Middle frontal gyrus (tissue), 1 donor: Measurements from ENCODE around the gene MAT2B.

Source experiments
- DNase-seq: peaks from one replicate; pipeline ENCODE4 v3.0.0-alpha.2; 2015; ENCODE audit warnings: low spot score; ENCODE audit errors: extremely low spot score

The MAT2B gene

DNA sequence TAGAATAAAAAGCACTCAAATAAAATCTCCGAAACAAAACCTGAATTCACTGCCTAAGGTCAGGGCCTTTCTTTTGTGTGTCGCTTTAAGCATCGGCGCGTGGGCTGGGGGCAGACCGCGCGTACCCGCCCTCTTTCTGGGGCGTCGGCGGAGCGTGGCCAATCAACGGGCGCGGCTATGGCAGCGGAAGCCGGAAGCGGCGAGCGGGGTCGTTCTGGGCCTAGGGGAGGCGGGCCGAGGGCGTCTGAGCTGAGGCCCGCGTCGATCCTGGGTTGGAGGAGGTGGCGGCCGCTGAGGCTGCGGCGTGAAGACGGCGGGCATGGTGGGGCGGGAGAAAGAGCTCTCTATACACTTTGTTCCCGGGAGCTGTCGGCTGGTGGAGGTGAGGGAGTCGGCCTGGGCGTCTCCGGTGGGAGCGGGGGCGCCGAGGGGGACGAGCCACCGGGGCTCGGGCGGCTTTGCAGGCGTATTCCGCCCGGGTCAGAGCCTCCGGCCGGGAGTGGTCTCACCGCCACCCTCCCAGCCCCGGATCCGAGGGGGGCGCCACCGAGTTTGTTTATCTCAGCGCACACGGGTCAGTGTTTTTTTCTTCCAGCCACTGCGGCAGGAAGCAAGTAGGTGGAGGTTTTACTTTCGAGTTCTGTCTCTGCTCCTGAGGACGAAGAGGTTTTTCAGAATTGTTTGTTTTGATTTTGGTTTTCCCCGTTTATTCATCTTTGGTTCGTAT lies at the start of gene MAT2B:
Gene MAT2B (plus strand): TSS at position 252 of the 727 bp plus-strand sequence. CDS start 68 bp downstream, at position 320.
- DNase-seq, result peak; percentile 94

DNA sequence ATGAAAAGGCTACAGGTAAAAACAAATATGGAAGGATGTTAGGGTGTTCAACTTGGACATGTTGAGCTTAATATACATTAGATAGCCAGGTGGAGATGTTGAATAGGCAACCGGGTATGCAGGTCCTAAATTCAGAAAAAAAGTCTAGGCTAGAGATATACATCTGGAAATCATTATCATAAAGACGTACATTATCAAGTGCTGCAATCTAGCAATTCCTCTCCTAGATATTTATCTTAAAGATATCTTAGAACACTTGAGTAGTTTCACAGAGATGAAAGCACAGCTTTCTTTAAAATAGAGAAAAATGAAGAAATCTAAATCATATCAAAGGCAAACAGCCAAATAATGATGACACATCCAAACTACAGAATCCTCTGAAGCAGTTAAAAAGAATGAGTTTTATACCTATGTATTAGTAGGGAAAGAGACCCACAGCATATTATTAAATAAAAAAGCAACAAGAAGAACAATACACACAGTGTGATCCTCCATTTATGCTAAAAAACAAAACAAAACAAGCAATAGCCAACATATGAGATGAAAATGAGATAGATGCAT lies 49.3 kb upstream of the MAT2B start:
- DNase-seq, result no peak

DNA sequence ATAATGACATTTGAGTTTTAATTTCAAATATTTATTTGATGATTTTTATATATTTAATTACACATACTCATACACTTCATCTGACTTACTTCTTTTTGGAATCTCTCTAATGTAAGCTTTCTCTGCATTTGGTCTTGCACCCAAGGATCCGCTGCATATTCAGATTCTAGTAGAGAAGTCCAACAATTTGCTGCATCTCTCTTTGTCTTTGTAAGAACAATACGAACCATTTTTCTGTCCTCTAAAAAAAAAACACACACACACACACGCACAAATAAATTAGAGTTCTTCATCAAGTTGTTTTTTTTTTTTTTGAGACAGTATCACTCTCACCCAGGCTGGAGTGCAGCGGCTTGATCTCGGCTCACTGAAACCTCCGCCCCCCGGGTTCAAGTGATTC lies 48.6 kb upstream of the MAT2B start:
- no peak for DNase-seq

DNA sequence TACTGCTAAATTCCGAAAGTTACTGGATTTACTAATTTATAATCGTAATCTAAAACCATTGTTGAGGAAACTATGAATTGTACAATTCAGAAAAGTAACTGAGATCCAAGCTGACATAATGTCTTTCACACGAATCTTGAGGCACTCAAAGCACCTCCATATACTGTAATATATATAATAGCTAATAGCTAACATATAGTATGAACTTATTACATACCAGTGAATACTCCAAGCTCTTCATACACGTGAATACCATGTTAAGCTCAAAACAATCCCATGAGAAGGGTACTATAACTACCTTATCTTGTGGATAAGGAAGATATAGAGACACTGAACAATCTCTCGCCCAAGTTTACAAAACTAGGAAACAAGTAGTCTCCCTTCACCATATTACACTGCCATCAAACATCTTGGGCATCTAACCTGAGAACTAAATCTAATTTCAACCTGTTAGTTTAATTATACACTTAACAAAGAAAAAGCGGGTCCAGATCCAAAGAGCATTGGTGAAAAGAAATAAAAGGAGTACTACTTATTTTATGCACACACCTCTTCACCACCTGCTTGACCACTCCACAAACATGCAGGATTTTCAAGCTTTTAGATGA lies 46.5 kb upstream of the MAT2B start:
- no peak for DNase-seq

DNA sequence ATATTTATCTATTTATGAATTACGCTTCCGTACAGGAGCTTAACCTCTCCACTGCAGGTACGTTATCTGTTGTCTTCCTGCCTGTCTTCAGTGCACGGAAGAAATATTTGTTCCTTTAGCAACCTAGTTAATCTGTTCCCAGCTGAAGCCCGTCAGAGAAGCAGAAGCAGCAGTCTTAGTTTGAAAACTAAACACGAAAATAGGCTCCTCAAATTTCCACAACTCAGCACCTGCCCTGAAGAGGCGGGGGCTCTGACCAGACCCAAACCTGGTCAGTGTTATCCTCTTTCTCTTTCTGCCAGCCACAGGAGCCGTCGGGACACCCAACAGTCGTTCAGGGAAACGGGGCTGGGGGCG lies 46.0 kb upstream of the MAT2B start:
- DNase-seq, result no peak

DNA sequence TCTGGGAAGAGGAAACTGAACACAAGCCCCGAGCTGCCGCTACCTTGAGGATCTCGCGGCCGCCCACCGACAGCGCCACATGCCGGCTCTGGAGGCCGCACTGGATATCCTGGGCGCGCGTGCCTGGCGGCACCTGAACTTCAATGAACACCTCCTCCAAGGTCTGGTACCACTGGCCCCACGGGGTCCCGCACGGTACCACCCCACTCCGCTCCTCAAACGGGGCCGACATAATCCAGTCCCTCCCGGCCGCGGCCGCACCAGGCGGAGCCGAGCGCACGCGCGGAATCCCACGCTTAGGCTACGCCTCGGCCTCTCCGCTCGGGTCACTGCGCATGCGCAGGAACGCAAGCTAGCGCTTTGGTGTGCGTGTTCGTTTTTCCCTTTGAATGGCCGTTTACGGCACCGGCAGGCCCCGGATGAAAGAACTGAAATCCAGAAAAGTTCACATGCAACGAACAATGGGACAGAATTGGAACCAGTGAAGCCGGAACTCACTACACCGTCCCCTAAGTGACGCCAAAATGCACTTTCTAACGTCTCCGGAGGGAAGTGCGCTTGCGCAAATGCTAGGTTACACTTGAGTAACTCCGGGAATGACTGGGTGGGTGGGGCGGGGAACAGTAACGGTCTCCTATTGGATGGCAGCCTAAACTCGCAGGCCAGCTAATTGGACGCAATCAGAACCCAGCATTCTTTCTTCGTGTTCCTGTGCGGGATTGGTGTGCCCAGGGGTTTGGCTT lies 45.4 kb upstream of the MAT2B start, which contains the start of gene NUDCD2:
Gene NUDCD2 (minus strand): TSS at position 284 of the 743 bp plus-strand sequence. CDS start 52 bp downstream, at position 232.
- DNase-seq, result peak; percentile 94

DNA sequence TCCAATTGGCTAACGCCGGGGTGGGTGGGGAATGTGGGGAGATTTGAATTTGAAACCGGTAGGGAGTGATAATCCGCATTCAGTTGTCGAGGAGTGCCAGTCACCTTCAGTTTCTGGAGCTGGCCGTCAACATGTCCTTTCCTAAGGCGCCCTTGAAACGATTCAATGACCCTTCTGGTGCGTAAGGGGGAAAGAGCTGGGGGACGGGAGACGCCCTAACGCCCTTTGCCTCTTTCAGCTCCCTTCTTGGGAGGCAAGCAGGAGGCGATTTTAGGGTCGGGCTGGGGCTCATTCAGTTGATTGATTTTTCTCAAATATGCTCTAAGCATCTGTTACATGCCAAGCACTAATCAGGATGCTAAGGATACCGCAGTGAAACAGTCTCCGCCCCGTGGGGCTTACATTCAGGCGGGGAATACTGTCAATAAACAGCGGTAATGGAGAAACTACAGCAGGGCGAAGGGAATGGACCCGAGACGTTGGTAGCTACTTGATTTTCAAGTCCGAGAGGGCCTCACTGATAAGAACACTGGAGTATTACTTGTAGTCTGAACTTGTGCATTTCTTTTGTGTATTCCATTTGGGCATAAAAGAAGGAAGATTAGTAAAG lies 44.8 kb upstream of the MAT2B start, which contains the start of gene HMMR:
Gene HMMR (plus strand): TSS at position 71 of the 610 bp plus-strand sequence. CDS start 61 bp downstream, at position 132.
- no peak for DNase-seq

DNA sequence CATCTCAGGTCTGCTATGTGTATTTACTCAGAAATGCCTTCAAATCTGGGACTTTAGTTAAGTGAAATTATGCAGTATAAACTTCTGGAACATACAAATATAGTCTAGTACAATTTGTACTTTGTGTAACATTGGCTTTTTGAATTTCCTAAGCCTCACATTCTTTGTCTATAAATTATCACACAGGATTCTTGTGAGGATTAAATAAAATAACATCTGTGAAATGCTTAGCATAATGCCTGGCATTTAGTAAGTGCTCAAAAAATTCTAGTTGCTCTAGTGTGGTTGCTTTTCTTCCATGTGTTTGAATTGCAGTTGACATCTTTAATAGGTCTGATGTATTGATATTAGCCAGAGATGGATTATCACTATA lies 42.4 kb upstream of the MAT2B start:
- no peak for DNase-seq

DNA sequence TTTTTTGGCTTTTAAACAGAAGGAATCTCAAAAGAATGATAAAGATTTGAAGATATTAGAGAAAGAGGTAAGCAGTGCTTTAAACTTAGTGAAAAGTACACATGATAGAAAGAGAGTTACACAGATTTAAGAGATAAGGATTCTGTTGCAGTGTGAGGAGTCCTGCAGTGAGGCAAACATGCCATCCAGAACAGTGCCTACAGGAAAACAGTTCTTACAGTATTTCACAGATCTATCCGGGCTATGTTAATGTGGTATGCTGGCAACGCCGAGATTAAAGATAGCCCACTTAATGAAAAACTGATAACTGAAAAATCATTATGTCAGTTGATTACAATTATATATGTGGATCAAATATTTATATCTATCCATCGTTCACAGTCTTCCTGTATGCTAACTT lies 37.7 kb upstream of the MAT2B start:
- DNase-seq, result no peak

DNA sequence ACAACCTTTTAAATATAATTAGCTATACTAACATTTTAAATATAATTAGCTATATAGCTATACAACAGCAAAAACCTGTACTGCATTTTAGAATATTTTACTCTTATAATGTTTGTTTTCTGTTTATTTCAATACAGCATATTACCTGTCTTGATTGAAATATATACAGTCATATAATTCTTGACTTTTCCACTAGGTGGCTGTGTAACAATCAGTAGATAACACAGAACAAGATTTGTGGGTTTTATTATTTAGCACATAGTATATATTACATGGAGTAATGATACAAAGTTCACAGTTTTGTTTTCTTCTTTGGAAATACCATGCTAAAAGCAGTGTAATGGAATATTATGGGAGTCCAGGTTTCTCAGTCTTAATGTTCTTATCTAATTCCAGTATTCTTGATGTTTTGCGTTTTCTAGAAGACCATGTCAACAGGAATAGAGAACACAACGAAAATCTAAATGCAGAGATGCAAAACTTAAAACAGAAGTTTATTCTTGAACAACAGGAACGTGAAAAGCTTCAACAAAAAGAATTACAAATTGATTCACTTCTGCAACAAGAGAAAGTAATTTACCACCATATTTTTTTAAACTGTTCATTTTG lies 31.7 kb upstream of the MAT2B start:
- DNase-seq, result no peak

DNA sequence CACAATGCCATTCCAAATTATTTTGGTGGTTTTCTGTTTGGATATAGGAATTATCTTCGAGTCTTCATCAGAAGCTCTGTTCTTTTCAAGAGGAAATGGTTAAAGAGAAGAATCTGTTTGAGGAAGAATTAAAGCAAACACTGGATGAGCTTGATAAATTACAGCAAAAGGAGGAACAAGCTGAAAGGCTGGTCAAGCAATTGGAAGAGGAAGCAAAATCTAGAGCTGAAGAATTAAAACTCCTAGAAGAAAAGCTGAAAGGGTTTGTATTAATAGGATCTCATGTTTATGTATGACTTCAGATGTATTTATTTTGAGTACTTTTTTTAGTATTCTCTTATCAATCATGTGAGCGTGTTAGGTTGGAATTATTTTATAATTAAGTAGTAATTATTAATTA lies 30.0 kb upstream of the MAT2B start:
- DNase-seq, result no peak

DNA sequence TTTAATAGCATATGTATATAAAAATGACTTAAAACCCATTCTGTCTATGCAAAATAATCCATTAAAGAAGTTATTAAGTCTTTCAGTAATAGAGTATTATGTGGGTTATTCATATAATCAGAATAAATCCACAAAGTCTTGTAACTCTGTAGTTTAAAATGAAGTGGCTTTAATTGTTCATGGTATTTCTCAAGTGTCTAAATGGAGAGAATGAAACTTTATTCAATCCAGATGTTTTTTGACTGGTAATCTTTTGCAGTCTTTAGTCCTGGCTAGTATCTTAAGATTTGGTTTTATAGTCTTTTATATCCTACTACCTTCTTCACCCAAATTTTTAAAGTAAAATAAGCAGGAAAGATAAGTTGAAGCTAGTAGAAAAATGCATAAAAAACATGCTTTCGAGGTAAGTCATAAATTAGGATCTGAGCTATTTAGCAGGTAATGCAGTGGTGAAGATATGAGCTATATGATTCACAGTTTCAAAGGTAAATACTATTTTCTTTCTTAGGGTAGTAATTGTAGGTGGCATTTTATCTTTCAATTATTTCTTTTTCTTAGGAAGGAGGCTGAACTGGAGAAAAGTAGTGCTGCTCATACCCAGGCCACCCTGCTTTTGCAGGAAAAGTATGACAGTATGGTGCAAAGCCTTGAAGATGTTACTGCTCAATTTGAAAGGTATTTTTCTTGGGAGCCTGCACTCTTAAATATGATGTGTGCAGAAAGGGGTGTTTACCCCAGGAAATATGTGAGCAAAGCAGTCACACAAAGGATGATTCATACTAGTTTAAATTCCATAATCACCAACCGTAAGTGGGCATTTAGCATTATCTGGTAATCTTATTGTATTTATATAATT lies 27.1 kb upstream of the MAT2B start:
- no peak for DNase-seq

DNA sequence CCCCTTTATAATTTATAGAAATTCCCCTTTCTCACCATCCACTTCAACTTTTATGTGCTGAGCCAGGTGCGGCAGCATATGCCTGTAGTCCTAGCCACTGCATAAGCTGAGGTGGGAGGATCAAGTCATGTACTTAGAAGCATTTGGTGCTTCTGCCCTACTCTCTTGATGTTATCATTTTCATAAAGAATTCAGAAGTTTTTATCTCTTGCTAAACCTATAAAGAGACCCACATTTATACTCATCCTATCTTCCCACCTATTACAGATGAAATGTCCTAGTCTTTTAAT lies 26.5 kb upstream of the MAT2B start:
- DNase-seq, result no peak

DNA sequence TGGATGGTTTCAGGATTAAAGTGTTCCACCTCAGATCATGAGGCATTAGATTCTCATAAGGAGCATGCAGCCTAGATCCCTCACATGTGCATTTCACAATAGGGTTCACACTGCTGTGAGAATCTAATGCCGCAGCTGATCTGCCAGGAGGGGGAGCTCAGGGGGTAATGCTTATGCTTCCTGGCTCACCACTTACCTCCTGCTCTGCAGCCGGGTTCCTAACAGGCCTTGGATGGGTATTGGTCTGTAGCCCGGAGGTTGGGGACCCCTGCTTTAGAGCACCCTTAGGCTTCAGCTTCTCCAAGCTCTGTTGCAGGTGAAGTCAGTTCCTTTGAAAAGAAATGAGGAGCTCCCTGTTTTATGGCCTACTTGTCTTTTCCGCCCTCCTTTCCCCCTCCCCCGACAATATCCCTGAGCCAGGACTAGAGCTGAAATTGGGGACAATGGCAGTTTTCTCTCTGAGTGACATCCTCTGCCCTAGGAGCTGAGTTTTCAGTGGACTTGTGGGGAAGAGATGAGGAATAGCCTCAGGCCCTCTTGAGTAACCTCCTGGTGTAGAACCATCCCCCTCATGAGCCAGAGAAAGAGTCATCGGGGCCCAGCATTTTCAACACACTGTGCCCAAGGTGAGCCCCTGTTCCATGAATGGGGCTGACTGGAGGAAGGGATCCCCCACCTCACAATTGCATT lies 16.2 kb upstream of the MAT2B start:
- no peak for DNase-seq

DNA sequence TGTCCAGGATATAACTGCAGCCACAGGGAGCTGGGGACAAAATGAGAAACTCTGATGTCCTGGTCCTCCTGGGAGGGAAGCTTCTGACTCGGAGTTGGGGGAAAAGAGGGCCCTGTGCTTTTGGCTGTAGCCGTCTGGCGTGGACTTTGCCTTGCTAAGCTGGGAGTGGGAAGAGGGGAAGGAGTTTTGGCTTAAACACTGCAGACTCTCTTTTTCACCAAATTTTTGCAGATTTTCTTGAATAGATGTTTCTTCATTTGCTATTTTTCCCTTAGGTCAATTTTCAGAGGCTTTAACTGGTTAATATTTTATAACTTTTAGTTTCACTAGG lies 15.7 kb upstream of the MAT2B start:
- DNase-seq, result no peak

DNA sequence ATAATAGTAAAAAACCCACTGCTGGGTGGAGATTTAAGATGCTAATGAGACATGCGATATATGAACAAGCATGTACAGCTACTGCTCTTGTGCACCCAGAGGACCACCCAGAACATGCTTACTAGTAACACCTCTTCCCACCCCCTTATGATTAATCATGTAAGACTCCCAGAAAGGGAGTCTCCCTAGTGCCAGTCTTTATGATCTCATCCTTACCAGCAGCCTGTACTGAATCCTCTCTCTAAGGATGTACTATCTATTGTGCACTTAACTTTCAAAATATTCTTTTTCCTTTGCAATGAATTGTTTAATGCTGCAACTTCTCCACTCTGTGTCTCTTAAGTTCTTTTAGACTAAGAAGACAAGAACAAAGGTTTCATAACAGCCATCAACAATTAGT lies 9.1 kb upstream of the MAT2B start:
- DNase-seq, result no peak

DNA sequence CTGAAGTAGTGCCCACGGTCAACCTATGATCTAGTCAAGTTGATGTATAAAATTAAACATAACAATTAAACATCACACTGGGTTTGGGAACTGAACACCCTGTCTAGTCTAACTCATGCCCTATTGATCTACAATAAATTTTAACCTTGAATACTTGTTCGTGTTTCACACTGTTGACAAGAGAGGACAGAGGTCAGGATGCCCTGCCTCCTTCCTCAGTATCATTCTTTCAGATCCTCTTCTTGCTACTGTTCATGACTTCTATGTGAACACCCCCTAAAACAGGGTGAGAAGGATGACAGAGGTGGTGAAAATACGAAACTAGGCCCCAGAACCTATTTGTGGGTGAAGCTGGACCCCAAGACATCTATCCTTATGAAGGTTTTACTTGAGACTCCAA lies 8.1 kb upstream of the MAT2B start:
- DNase-seq, result no peak

DNA sequence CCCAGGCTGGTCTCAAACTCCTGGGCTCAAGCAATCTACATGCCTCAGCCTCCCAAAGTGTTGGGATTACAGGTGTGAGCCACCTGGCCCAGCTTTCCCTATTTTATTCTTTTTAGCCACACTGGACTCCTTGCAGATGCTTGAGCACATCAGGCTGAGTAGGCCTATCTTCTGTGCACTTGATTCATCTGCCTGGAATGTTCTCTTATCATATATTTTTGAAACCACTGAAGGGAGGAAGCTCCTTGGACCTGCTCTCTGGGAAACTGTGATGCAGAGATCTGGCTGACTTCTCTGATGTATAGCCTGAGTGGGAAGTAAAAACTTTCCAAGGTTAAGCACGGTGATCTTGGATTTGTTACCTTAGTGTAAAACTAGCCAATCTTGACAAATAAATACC lies 6.5 kb upstream of the MAT2B start:
- DNase-seq, result no peak

DNA sequence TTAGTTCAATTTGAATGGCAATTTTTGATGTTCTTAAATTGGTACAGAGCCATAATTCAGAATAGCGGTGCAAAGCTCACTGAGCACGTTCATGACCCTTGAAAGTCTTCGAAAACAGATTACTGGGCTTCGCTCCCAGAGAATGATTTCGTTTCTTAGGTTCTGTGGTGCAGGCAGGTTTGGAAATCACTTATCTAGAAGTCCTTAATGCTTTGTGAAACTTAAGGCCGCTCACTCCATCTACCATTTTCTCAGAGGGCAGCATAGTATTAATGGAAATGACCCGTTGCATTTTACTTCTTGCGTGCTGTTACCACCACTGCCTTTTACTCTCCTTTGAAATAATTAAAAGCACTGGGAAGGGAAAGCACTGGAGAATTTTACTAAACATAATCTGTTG lies 2.9 kb upstream of the MAT2B start:
- no peak for DNase-seq
